Fibroblast of pulmonary artery (primary cell): ENCODE measurements around the gene SYCP2.

Experiments
- DNase-seq: peaks from one replicate; pipeline ENCODE4 v3.0.0-alpha.2; 2010; ENCODE audit warnings: low read depth
- H3K4me3 ChIP-seq: replicated peaks from 2 replicates; pipeline ENCODE4 v1.5.1; 2011; ENCODE audit warnings: low read depth, mild to moderate bottlenecking, control low read depth, low read length, moderate library complexity
- TF ChIP-seq, protein P1 (sequence below): IDR thresholded peaks from 2 replicates; pipeline ENCODE4 v1.5.1; 2011; ENCODE audit warnings: mild to moderate bottlenecking, control low read depth, low read length, inconsistent platforms; ENCODE audit errors: missing control alignments

The SYCP2 gene

GRCh38 chr20:59820204-59821041 is 113.0 kb downstream of the SYCP2 start:
- TF ChIP-seq, protein P1, sequence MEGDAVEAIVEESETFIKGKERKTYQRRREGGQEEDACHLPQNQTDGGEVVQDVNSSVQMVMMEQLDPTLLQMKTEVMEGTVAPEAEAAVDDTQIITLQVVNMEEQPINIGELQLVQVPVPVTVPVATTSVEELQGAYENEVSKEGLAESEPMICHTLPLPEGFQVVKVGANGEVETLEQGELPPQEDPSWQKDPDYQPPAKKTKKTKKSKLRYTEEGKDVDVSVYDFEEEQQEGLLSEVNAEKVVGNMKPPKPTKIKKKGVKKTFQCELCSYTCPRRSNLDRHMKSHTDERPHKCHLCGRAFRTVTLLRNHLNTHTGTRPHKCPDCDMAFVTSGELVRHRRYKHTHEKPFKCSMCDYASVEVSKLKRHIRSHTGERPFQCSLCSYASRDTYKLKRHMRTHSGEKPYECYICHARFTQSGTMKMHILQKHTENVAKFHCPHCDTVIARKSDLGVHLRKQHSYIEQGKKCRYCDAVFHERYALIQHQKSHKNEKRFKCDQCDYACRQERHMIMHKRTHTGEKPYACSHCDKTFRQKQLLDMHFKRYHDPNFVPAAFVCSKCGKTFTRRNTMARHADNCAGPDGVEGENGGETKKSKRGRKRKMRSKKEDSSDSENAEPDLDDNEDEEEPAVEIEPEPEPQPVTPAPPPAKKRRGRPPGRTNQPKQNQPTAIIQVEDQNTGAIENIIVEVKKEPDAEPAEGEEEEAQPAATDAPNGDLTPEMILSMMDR: no peak
- no peak overlapping the region for H3K4me3 ChIP-seq
- DNase-seq: no peak

GRCh38 chr20:59819496-59820203 is 113.8 kb downstream of the SYCP2 start:
- TF ChIP-seq, protein P1: no peak
- no peak for DNase-seq
- H3K4me3 ChIP-seq: no peak overlapping the region

DNA sequence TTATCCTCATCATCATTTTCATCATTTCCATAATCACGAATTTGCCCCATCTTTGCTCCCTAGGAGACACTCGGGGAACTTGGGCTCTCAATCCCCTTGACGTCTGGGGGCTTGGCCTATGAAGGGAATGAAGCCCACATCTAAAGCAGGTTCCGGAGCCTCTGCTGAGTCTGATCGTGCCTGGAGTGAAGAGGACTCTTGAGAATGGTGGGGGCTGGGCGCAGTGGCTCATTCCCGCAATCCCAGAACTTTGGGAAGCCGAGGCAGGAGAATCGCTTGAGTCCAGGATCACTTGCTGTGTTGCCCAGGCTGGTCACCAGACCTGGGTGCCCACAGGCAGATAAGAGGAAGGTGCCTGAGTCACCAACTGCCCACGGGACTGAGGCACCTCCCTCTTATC is 114.5 kb downstream of the SYCP2 start:
- TF ChIP-seq, protein P1: no peak
- no peak for DNase-seq
- H3K4me3 ChIP-seq: no peak overlapping the region

DNA sequence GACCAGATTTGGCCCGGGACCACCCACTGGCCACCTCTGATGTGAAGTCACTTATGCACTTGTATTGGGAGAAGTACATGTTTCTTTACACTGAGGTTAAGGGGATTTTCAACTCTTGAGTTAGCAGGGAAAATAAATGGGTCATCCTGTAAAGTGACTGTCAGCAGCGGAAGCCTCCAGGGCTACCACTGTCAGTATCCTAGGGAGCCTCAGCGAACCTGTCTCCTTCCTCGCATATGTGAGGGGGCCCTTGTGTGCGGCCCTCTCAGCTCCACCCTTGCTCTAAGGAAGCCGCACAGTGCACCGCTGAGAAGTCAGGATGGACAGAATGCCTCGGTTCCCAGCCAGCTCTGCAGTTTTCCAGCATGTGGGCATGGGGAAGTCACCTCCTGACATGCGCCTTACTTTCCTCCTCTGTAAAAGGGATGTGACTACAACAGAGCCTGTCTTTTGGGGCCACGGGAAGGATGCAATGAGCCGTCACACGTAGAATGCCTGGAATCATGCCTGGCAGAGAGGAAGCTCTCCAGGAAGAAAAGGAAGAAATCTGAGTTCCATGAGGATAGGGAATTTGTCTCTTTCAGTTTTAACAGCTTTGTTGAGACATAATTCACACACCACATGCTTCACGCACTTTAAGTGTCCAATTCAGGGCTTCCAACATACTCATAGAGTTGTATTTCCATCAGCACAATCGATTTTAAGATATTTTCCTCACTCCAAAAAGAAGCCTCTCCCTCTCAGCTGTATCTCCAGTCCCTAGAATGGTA is 115.4 kb downstream of the SYCP2 start:
- H3K4me3 ChIP-seq: no peak overlapping the region
- TF ChIP-seq, protein P1: no peak
- DNase-seq: no peak

- H3K4me3 ChIP-seq: no peak overlapping the region
- no peak for DNase-seq
- TF ChIP-seq, protein P1: no peak
Measured at GRCh38 chr20:59817406-59817805, 116.0 kb downstream of the SYCP2 start.

- no peak overlapping the region for H3K4me3 ChIP-seq
- TF ChIP-seq, protein P1: no peak
- no peak for DNase-seq
Measured at GRCh38 chr20:59816146-59816738, 117.2 kb downstream of the SYCP2 start.
